ENCODE data around the gene C4orf17.
"Not testable (repeated sequence)": the region's sequence is repeated elsewhere in the genome, so short reads cannot be mapped to it uniquely, and the experiment has no call there.

Gene C4orf17

GRCh38 chr4:99506781-99507180 is 4.0 kb upstream of the C4orf17 start:
- no peak for TF ChIP-seq CTCF (conservative IDR thresholded peaks at IDR 0.05; ENCODE audit: low read depth, low read length)

GRCh38 chr4:99507349-99507748 is 3.5 kb upstream of the C4orf17 start:
- no peak for DNase-seq (ENCODE audit: low read depth)
- H3K4me3 ChIP-seq (ENCODE audit: low read depth, low read length), result no peak overlapping the region
- TF ChIP-seq CTCF (conservative IDR thresholded peaks at IDR 0.05; ENCODE audit: low read depth, low read length), result no peak

More at GRCh38 chr4:99506781-99507180, 4.0 kb upstream of the C4orf17 start:
- peak; percentile 5 for DNase-seq (ENCODE audit: low read depth)
- H3K4me3 ChIP-seq (ENCODE audit: low read depth, low read length), result no peak overlapping the region

- no peak overlapping the region for H3K4me3 ChIP-seq (ENCODE audit: low read depth, low read length)
- TF ChIP-seq CTCF (conservative IDR thresholded peaks at IDR 0.05; ENCODE audit: low read depth, low read length), result no peak
- peak; percentile 3 for DNase-seq (ENCODE audit: low read depth)
These were observed 3.1 kb upstream of the C4orf17 start for GRCh38 chr4:99507762-99508161.

- TF ChIP-seq CTCF (conservative IDR thresholded peaks at IDR 0.05; ENCODE audit: low read depth, low read length), result no peak
- no peak for DNase-seq (ENCODE audit: low read depth)
- no peak overlapping the region for H3K4me3 ChIP-seq (ENCODE audit: low read depth, low read length)
These were observed 7.9 kb downstream of the C4orf17 start for GRCh38 chr4:99518601-99519295.

GRCh38 chr4:99529228-99529627 is 18.4 kb downstream of the C4orf17 start:
- no peak overlapping the region for H3K4me3 ChIP-seq (ENCODE audit: low read depth, low read length)
- TF ChIP-seq CTCF (conservative IDR thresholded peaks at IDR 0.05; ENCODE audit: low read depth, low read length), result no peak
- peak; percentile 2 for DNase-seq (ENCODE audit: low read depth)

- DNase-seq (ENCODE audit: low read depth), result no peak
- no peak for TF ChIP-seq CTCF (conservative IDR thresholded peaks at IDR 0.05; ENCODE audit: low read depth, low read length)
- no peak overlapping the region for H3K4me3 ChIP-seq (ENCODE audit: low read depth, low read length)
These were observed 19.1 kb downstream of the C4orf17 start for GRCh38 chr4:99529956-99530355.

- DNase-seq (ENCODE audit: low read depth); H3K4me3 ChIP-seq (ENCODE audit: low read depth, low read length): not testable (repeated sequence)
These were observed 23.9 kb downstream of the C4orf17 start for GRCh38 chr4:99534699-99535098.

Data from choroid plexus epithelial cell (primary cell).